ENCODE results near the gene FKBP5.

GRCh38 chr6:35590622-35591066 lies 98.1 kb downstream of the FKBP5 start:
- TF ChIP-seq CTCF (IDR thresholded peaks at IDR 0.05; ENCODE audit: low read length), result no peak
- no peak for TF ChIP-seq EZH2 (IDR thresholded peaks at IDR 0.05; ENCODE audit: borderline replicate concordance, low read length)

Data from OCI-LY1 (cell line).